Measurements from ENCODE around the gene MLPH. TPM values are rescaled to one million over a fixed set of nuclear protein-coding genes. Genes with fewer than 3 reads are reported as not detected.

The MLPH gene
- total RNA-seq, 2 experiments from 2014 or later, result 0.39 TPM; not detected in 1

GRCh38 chr2:237535385-237536082 lies 48.5 kb downstream of the MLPH start:
- Mint-ChIP-seq H3K27me3 (no peaks in the 10 kb centered on the region), H3K9me3 (no peaks in the 10 kb centered on the region), H3K36me3 (ENCODE audit: low read depth) (no peaks in the 10 kb centered on the region), H3K4me3 (no peak overlapping the region), H3K4me1 (ENCODE audit: low read depth) (no peaks in the 10 kb centered on the region), H3K27ac (no peak overlapping the region)
- Histone ChIP-seq H3K9me3 (ENCODE audit: control insufficient read depth in 1 of 2, insufficient read depth in 1 of 2, low read length in 2 of 2) (no peaks in the 10 kb centered on the region), H3K4me3 (ENCODE audit: low read length) (no peak overlapping the region), H3K4me1 (ENCODE audit: insufficient read depth, low read length) (no peaks in the 10 kb centered on the region), H3K27me3 (ENCODE audit: control insufficient read depth in 1 of 2, insufficient read depth in 2 of 2, low read length in 2 of 2) (no peaks in the 10 kb centered on the region), H3K27ac (ENCODE audit: low read depth in 1 of 2, low read length in 2 of 2) (no peak overlapping the region), H3K36me3 (ENCODE audit: insufficient read depth, low read length) (no peaks in the 10 kb centered on the region)
- intact Hi-C loops (cut with DNase I, micrococcal nuclease), result no loop called here
- no peak for TF ChIP-seq CTCF (IDR thresholded peaks at IDR 0.05)
- no peak for DNase-seq
- POLR2A ChIA-PET, result no interaction called here
- ATAC-seq (ENCODE audit: poor library complexity), result no peak
- CTCF ChIA-PET, result no interaction called here

- CTCF ChIA-PET, result no interaction called here
- no peaks in the 10 kb centered on the region for H3K9me3 ChIP-seq (ENCODE audit: control insufficient read depth in 1 of 2, insufficient read depth in 1 of 2, low read length in 2 of 2)
- TF ChIP-seq CTCF (IDR thresholded peaks at IDR 0.05), result no peak
- POLR2A ChIA-PET, result no interaction called here
- H3K4me3 ChIP-seq (ENCODE audit: low read length), result no peak overlapping the region
- no peaks in the 10 kb centered on the region for H3K36me3 Mint-ChIP-seq (ENCODE audit: low read depth)
- H3K27me3 Mint-ChIP-seq, result no peaks in the 10 kb centered on the region
- no peaks in the 10 kb centered on the region for H3K27me3 ChIP-seq (ENCODE audit: control insufficient read depth in 1 of 2, insufficient read depth in 2 of 2, low read length in 2 of 2)
- ATAC-seq (ENCODE audit: poor library complexity) (no peak), DNase-seq (no peak)
- H3K4me1 ChIP-seq (ENCODE audit: insufficient read depth, low read length), result no peaks in the 10 kb centered on the region
- intact Hi-C loops (cut with DNase I, micrococcal nuclease), result no loop called here
- H3K9me3 Mint-ChIP-seq, result no peaks in the 10 kb centered on the region
- H3K4me1 Mint-ChIP-seq (ENCODE audit: low read depth), result no peaks in the 10 kb centered on the region
- no peaks in the 10 kb centered on the region for H3K36me3 ChIP-seq (ENCODE audit: insufficient read depth, low read length)
- H3K4me3 Mint-ChIP-seq, result no peak overlapping the region
- no peak overlapping the region for H3K27ac ChIP-seq (ENCODE audit: low read depth in 1 of 2, low read length in 2 of 2)
- no peak overlapping the region for H3K27ac Mint-ChIP-seq
Observed at GRCh38 chr2:237536083-237536415, 49.0 kb downstream of the MLPH start.

- H3K9me3 ChIP-seq (ENCODE audit: control insufficient read depth in 1 of 2, insufficient read depth in 1 of 2, low read length in 2 of 2), result no peaks in the 10 kb centered on the region
Observed at GRCh38 chr2:237536617-237537016, 49.6 kb downstream of the MLPH start.

More at GRCh38 chr2:237536617-237537016, 49.6 kb downstream of the MLPH start:
- Mint-ChIP-seq H3K36me3 (ENCODE audit: low read depth) (no peaks in the 10 kb centered on the region), H3K27ac (no peak overlapping the region), H3K4me3 (no peak overlapping the region), H3K27me3 (peaks cover 3% of the 10 kb centered on the region), H3K9me3 (no peaks in the 10 kb centered on the region), H3K4me1 (ENCODE audit: low read depth) (no peaks in the 10 kb centered on the region)
- Histone ChIP-seq H3K27me3 (ENCODE audit: control insufficient read depth in 1 of 2, insufficient read depth in 2 of 2, low read length in 2 of 2) (no peaks in the 10 kb centered on the region), H3K27ac (ENCODE audit: low read depth in 1 of 2, low read length in 2 of 2) (no peak overlapping the region), H3K4me1 (ENCODE audit: insufficient read depth, low read length) (no peaks in the 10 kb centered on the region), H3K4me3 (ENCODE audit: low read length) (no peak overlapping the region), H3K36me3 (ENCODE audit: insufficient read depth, low read length) (no peaks in the 10 kb centered on the region)
- POLR2A ChIA-PET, result no interaction called here
- no peak for TF ChIP-seq CTCF (IDR thresholded peaks at IDR 0.05)
- intact Hi-C loops (cut with DNase I, micrococcal nuclease), result no loop called here
- no peak for ATAC-seq (ENCODE audit: poor library complexity)
- no peak for DNase-seq
- CTCF ChIA-PET, result no interaction called here
